ENCODE measurements around the gene MAP4K4.

The MAP4K4 gene

GRCh38 chr2:101724125-101724474 lies 26.6 kb downstream of the MAP4K4 start:
- TF ChIP-seq CTCF (IDR thresholded peaks at IDR 0.05; ENCODE audit: extremely low read depth, missing control alignments): no peak
- DNase-seq (ENCODE audit: low spot score): no peak

GRCh38 chr2:101725038-101725437 lies 27.5 kb downstream of the MAP4K4 start:
- DNase-seq (ENCODE audit: low spot score): no peak
- TF ChIP-seq CTCF (IDR thresholded peaks at IDR 0.05; ENCODE audit: extremely low read depth, missing control alignments): no peak

- TF ChIP-seq CTCF (IDR thresholded peaks at IDR 0.05; ENCODE audit: extremely low read depth, missing control alignments): no peak
- DNase-seq (ENCODE audit: low spot score): no peak
Measured at GRCh38 chr2:101725515-101726192, 28.1 kb downstream of the MAP4K4 start.

- no peak for TF ChIP-seq CTCF (IDR thresholded peaks at IDR 0.05; ENCODE audit: extremely low read depth, missing control alignments)
- DNase-seq (ENCODE audit: low spot score): no peak
Measured at GRCh38 chr2:101728865-101729264, 31.4 kb downstream of the MAP4K4 start.

- no peak for DNase-seq (ENCODE audit: low spot score)
- no peak for TF ChIP-seq CTCF (IDR thresholded peaks at IDR 0.05; ENCODE audit: extremely low read depth, missing control alignments)
Measured at GRCh38 chr2:101729521-101730190, 32.1 kb downstream of the MAP4K4 start.

- no peak for DNase-seq (ENCODE audit: low spot score)
- TF ChIP-seq CTCF (IDR thresholded peaks at IDR 0.05; ENCODE audit: extremely low read depth, missing control alignments): no peak
Measured at GRCh38 chr2:101731221-101732054, 33.9 kb downstream of the MAP4K4 start.

- no peak for TF ChIP-seq CTCF (IDR thresholded peaks at IDR 0.05; ENCODE audit: extremely low read depth, missing control alignments)
- no peak for DNase-seq (ENCODE audit: low spot score)
Measured at GRCh38 chr2:101732199-101732598, 34.7 kb downstream of the MAP4K4 start.
